ENCODE data around the gene BSPRY. TPM values are rescaled to one million over a fixed set of nuclear protein-coding genes. Genes with fewer than 3 reads are reported as not detected.

The BSPRY gene
- total and polyA plus RNA-seq, 2 of the 13 experiments (the other 11 are each of a cell fraction or from before 2014, with no cell fraction given) = 0.09 to 0.26 TPM

- peak; percentile 62; the same call in 1 of the 2 replicates for TF ChIP-seq CEBPB (IDR thresholded peaks at IDR 0.05; ENCODE audit: borderline replicate concordance, low read depth, low read length)
- TF ChIP-seq HCFC1 (IDR thresholded peaks at IDR 0.05; ENCODE audit: low read depth, low read length) = peak; percentile 63; the same call in 1 of the 2 replicates
- TF ChIP-seq BRCA1 (CRISPR knock-in tag; IDR thresholded peaks at IDR 0.05) = no peak; the same call in 1 of the 2 replicates
- no peak for TF ChIP-seq ZFP36 (IDR thresholded peaks at IDR 0.05; ENCODE audit: borderline replicate concordance, low read depth, low read length, partially characterized antibody)
- no peak for TF ChIP-seq FOSL1 (CRISPR knock-in tag; IDR thresholded peaks at IDR 0.05; ENCODE audit: borderline replicate concordance)
- peak; percentile 95 for TF ChIP-seq THAP11 (CRISPR knock-in tag; IDR thresholded peaks at IDR 0.05)
- TF ChIP-seq HNRNPL (IDR thresholded peaks at IDR 0.05; ENCODE audit: low read depth, low read length) = no peak
- peak; percentile 89; the same call in 1 of the 2 replicates for TF ChIP-seq CAMTA2 (CRISPR knock-in tag; IDR thresholded peaks at IDR 0.05; ENCODE audit: borderline replicate concordance)
- TF ChIP-seq IKZF4 (CRISPR knock-in tag; IDR thresholded peaks at IDR 0.05; ENCODE audit: borderline replicate concordance, low read depth, not compliant biosample characterization) = no peak
- TF ChIP-seq, protein P1, sequence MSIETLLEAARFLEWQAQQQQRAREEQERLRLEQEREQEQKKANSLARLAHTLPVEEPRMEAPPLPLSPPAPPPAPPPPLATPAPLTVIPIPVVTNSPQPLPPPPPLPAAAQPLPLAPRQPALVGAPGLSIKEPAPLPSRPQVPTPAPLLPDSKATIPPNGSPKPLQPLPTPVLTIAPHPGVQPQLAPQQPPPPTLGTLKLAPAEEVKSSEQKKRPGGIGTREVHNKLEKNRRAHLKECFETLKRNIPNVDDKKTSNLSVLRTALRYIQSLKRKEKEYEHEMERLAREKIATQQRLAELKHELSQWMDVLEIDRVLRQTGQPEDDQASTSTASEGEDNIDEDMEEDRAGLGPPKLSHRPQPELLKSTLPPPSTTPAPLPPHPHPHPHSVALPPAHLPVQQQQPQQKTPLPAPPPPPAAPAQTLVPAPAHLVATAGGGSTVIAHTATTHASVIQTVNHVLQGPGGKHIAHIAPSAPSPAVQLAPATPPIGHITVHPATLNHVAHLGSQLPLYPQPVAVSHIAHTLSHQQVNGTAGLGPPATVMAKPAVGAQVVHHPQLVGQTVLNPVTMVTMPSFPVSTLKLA (IDR thresholded peaks at IDR 0.05) = peak; percentile 80
- peak; percentile 35; the same call in 1 of the 2 replicates for TF ChIP-seq ZBTB7B (CRISPR knock-in tag; IDR thresholded peaks at IDR 0.05)
- TF ChIP-seq ZSCAN30 (CRISPR knock-in tag; IDR thresholded peaks at IDR 0.05) = no peak; the same call in 1 of the 2 replicates
- no peak for TF ChIP-seq HNRNPH1 (optimal IDR thresholded peaks at IDR 0.05; ENCODE audit: low read depth, low read length)
- 0 out of 2 replicates have a peak, but pooled peaks have one; percentile 82 for TF ChIP-seq ZNF879 (CRISPR knock-in tag; IDR thresholded peaks at IDR 0.05)
- TF ChIP-seq HNF4G (IDR thresholded peaks at IDR 0.05; ENCODE audit: borderline replicate concordance, low read depth, low read length) = no peak
- TF ChIP-seq HNF4G (CRISPR knock-in tag; IDR thresholded peaks at IDR 0.05; ENCODE audit: borderline replicate concordance, low read depth) = no peak
- no peak for TF ChIP-seq ZNF784 (CRISPR knock-in tag; IDR thresholded peaks at IDR 0.05; ENCODE audit: borderline replicate concordance)
- no peak for TF ChIP-seq TOE1 (CRISPR knock-in tag; IDR thresholded peaks at IDR 0.05)
- TF ChIP-seq NKX3-1 (CRISPR knock-in tag; IDR thresholded peaks at IDR 0.05) = peak; percentile 74
- TF ChIP-seq ZNF609 (CRISPR knock-in tag; IDR thresholded peaks at IDR 0.05; ENCODE audit: borderline replicate concordance) = no peak
- TF ChIP-seq, protein P2, sequence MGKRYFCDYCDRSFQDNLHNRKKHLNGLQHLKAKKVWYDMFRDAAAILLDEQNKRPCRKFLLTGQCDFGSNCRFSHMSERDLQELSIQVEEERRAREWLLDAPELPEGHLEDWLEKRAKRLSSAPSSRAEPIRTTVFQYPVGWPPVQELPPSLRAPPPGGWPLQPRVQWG (CRISPR knock-in tag; IDR thresholded peaks at IDR 0.05; ENCODE audit: borderline replicate concordance, low read depth) = no peak
- TF ChIP-seq ZBTB20 (CRISPR knock-in tag; IDR thresholded peaks at IDR 0.05; ENCODE audit: borderline replicate concordance, low read depth) = peak; percentile 74
- TF ChIP-seq CBX5 (CRISPR knock-in tag; IDR thresholded peaks at IDR 0.05; ENCODE audit: borderline replicate concordance) = peak; percentile 29; the same call in 1 of the 2 replicates
Measured at GRCh38 chr9:113410207-113410864, 61.0 kb downstream of the BSPRY start, which contains the start of the genes C9orf43 and POLE3 (continued).
